Neural progenitor cell (in vitro differentiated cells): ENCODE measurements around the gene VPS50. TPM values are rescaled to one million over a fixed set of nuclear protein-coding genes. Genes with fewer than 3 reads are reported as not detected.

ENCODE experiments used
- DNase-seq: peaks from one replicate; pipeline ENCODE4 v3.0.0-alpha.2; 2016; ENCODE audit warnings: low spot score
- H2AFZ ChIP-seq: fragments of 200-600 bp; sonication (generic); replicated peaks from 2 replicates; pipeline ENCODE4 v1.6.1; 2016; ENCODE audit warnings: antibody characterized with exemption
- H3F3A ChIP-seq: fragments of 200-600 bp; sonication (generic); 2 replicates; pipeline ENCODE4 v1.6.1; 2016; ENCODE audit warnings: antibody characterized with exemption, low read depth
- H3K27ac ChIP-seq: fragments of 200-600 bp; sonication (generic); 2 replicates; pipeline ENCODE4 v1.5.1; 2016; ENCODE audit warnings: mild to moderate bottlenecking
- H3K27me3 ChIP-seq: fragments of 200-600 bp; sonication (generic); 2 replicates; pipeline ENCODE4 v1.6.1; 2016; ENCODE audit warnings: mild to moderate bottlenecking, moderate library complexity
- H3K36me3 ChIP-seq: fragments of 200-600 bp; sonication (generic); 2 replicates; pipeline ENCODE4 v1.5.1; 2016
- H3K4me1 ChIP-seq: fragments of 200-600 bp; sonication (generic); 2 replicates; pipeline ENCODE4 v1.6.1; 2016; ENCODE audit warnings: mixed run types
- H3K4me2 ChIP-seq: fragments of 200-600 bp; sonication (generic); 2 replicates; pipeline ENCODE4 v1.6.1; 2016
- H3K4me3 ChIP-seq: fragments of 200-600 bp; sonication (generic); 2 replicates; pipeline ENCODE4 v1.5.1; 2016
- H3K79me2 ChIP-seq: fragments of 200-600 bp; sonication (generic); 2 replicates; pipeline ENCODE4 v1.6.1; 2016; ENCODE audit warnings: low read depth
- H3K9ac ChIP-seq: fragments of 200-600 bp; sonication (generic); 2 replicates; pipeline ENCODE4 v1.6.1; 2016
- H3K9me3 ChIP-seq: fragments of 200-600 bp; sonication (generic); 2 replicates; pipeline ENCODE4 v1.5.1; 2016; ENCODE audit warnings: low read depth
- H4K20me1 ChIP-seq: fragments of 200-600 bp; sonication (generic); 2 replicates; pipeline ENCODE4 v1.6.1; 2016; ENCODE audit warnings: low read depth
- H3K27ac Mint-ChIP-seq: 3 replicates; pipeline ENCODE4 v1.8.0; 2021; ENCODE audit warnings: mixed read lengths
- H3K27me3 Mint-ChIP-seq: 2 replicates; pipeline ENCODE4 v1.8.0; 2022; ENCODE audit warnings: low read depth, mild to moderate bottlenecking, inconsistent platforms, moderate library complexity, mixed read lengths; ENCODE audit not compliant: insufficient read depth
- H3K36me3 Mint-ChIP-seq: 3 replicates; pipeline ENCODE4 v1.8.0; 2021; ENCODE audit warnings: mixed read lengths
- H3K4me1 Mint-ChIP-seq: 3 replicates; pipeline ENCODE4 v1.8.0; 2021; ENCODE audit warnings: mixed read lengths
- H3K4me3 Mint-ChIP-seq: 3 replicates; pipeline ENCODE4 v1.8.0; 2021; ENCODE audit warnings: mild to moderate bottlenecking, moderate library complexity, mixed read lengths
- H3K9me3 Mint-ChIP-seq: 3 replicates; pipeline ENCODE4 v1.8.0; 2020; ENCODE audit warnings: mixed read lengths
- EZH2 ChIP-seq: fragments of 200-600 bp; sonication (generic); IDR thresholded peaks from 2 replicates; pipeline ENCODE4 v1.6.1; 2017; ENCODE audit warnings: antibody characterized with exemption, mild to moderate bottlenecking, moderate library complexity
- EZH2phosphoT487 ChIP-seq: fragments of 200-600 bp; sonication (generic); IDR thresholded peaks from 2 replicates; pipeline ENCODE4 v1.6.1; 2017; ENCODE audit warnings: antibody characterized with exemption
- total RNA-seq: library from RNA; depleted of rRNA; stranded (reverse); fragments of >200 nt; gene quantifications from 2 replicates; pipeline ENCODE4 v1.2.3, GENCODE V29; 2015; ENCODE audit warnings: low replicate concordance
- TF ChIP-seq, protein P1 (sequence below): fragments of 200-600 bp; sonication (generic); IDR thresholded peaks from 2 replicates; pipeline ENCODE4 v1.5.1; 2017; ENCODE audit warnings: antibody characterized with exemption, mild to moderate bottlenecking

VPS50 gene
- total RNA-seq, 1 donor from 2014 or later: 26.5 TPM

DNA sequence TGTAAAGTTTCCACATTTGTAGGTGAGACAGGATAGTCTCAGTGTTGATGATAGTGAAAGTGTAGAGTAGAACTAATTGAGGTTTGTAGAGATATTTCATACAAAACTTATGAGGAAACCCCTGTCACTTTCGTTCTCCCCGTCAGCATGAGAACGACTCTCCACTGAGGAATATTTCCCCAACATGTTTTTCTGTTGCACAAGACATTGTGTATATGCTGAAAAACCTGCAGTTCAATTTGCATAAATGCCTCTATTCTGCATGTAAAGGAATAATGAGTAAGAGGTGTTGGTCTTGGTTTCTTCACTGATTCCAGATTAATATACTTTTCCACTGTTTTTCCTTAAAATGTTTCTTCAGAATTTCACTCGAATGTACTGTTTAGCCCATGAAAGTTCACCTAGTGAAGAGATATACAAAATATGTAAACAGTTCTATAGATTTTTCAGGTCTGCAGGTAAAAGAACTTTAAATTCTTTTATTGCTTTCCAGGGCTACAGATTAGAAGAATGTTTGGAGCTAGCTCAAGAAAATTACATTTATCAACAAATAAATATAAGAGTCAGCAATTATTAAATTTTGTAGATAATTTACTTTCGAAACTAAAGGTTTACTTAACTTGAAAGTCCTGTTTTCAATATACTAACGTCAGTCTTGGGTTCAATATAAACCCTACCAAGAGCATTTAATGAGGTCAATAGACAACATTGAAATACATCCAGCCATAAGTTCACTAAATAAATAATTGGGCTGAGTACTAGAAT, 43.1 kb upstream of the VPS50 start:
- H3K4me2 ChIP-seq: no peak overlapping the region
- H3K9ac ChIP-seq: no peak overlapping the region
- Mint-ChIP-seq H3K4me3 (no peak overlapping the region), H3K27me3 (no peaks in the 10 kb centered on the region), H3K9me3 (no peaks in the 10 kb centered on the region), H3K36me3 (no peaks in the 10 kb centered on the region), H3K4me1 (no peaks in the 10 kb centered on the region), H3K27ac (no peak overlapping the region)
- H3K27me3 ChIP-seq: peaks cover 100% of the 10 kb centered on the region
- H3F3A ChIP-seq: no peaks in the 10 kb centered on the region
- H3K4me1 ChIP-seq: no peaks in the 10 kb centered on the region
- H3K27ac ChIP-seq: no peak overlapping the region
- H3K36me3 ChIP-seq: no peaks in the 10 kb centered on the region
- DNase-seq: no peak
- TF ChIP-seq EZH2phosphoT487 (no peak), EZH2 (no peak)
- TF ChIP-seq, protein P1, sequence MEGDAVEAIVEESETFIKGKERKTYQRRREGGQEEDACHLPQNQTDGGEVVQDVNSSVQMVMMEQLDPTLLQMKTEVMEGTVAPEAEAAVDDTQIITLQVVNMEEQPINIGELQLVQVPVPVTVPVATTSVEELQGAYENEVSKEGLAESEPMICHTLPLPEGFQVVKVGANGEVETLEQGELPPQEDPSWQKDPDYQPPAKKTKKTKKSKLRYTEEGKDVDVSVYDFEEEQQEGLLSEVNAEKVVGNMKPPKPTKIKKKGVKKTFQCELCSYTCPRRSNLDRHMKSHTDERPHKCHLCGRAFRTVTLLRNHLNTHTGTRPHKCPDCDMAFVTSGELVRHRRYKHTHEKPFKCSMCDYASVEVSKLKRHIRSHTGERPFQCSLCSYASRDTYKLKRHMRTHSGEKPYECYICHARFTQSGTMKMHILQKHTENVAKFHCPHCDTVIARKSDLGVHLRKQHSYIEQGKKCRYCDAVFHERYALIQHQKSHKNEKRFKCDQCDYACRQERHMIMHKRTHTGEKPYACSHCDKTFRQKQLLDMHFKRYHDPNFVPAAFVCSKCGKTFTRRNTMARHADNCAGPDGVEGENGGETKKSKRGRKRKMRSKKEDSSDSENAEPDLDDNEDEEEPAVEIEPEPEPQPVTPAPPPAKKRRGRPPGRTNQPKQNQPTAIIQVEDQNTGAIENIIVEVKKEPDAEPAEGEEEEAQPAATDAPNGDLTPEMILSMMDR: no peak
- no peaks in the 10 kb centered on the region for H3K9me3 ChIP-seq
- H3K79me2 ChIP-seq: no peaks in the 10 kb centered on the region
- no peaks in the 10 kb centered on the region for H4K20me1 ChIP-seq
- no peak overlapping the region for H2AFZ ChIP-seq
- no peak overlapping the region for H3K4me3 ChIP-seq

- Histone ChIP-seq H3K79me2 (no peaks in the 10 kb centered on the region), H3F3A (no peaks in the 10 kb centered on the region), H3K4me3 (no peak overlapping the region), H3K9ac (no peak overlapping the region), H3K27ac (no peak overlapping the region), H3K36me3 (no peaks in the 10 kb centered on the region), H3K4me1 (no peaks in the 10 kb centered on the region), H2AFZ (no peak overlapping the region), H3K4me2 (no peak overlapping the region), H3K9me3 (no peaks in the 10 kb centered on the region), H4K20me1 (no peaks in the 10 kb centered on the region), H3K27me3 (peaks cover 74% of the 10 kb centered on the region)
- H3K27me3 Mint-ChIP-seq: no peaks in the 10 kb centered on the region
- TF ChIP-seq, protein P1: no peak
- TF ChIP-seq EZH2phosphoT487 (no peak), EZH2 (no peak)
- DNase-seq: no peak
- H3K9me3 Mint-ChIP-seq: no peaks in the 10 kb centered on the region
- no peaks in the 10 kb centered on the region for H3K36me3 Mint-ChIP-seq
- no peak overlapping the region for H3K27ac Mint-ChIP-seq
- H3K4me1 Mint-ChIP-seq: no peaks in the 10 kb centered on the region
- H3K4me3 Mint-ChIP-seq: no peak overlapping the region
These were observed 37.8 kb upstream of the VPS50 start for GRCh38 chr7:93194386-93194785.

DNA sequence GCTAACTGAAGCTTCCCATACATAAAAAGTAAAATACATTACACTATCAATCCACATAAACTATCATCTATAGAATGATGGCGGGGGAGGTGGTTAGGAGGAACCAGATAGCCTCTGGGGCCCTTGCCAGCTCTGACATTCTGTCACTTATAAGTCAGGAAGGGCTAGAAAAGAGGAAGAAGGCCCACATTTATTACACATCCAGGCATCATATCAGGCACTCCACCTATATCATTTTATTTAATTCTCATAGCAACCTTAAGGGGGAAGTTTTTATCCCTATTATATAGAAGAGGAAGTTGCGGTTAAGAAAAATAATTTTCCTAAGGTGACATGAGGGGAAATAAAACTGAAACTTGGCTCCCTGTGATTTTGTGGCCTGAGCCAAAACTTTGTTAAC, 35.8 kb upstream of the VPS50 start:
- Histone ChIP-seq H3K27me3 (peaks cover 74% of the 10 kb centered on the region), H3K36me3 (no peaks in the 10 kb centered on the region), H2AFZ (no peak overlapping the region), H3K9ac (no peak overlapping the region), H3K9me3 (no peaks in the 10 kb centered on the region), H3K79me2 (no peaks in the 10 kb centered on the region), H3K4me1 (no peaks in the 10 kb centered on the region), H4K20me1 (no peaks in the 10 kb centered on the region), H3K4me3 (no peak overlapping the region), H3F3A (no peaks in the 10 kb centered on the region), H3K4me2 (no peak overlapping the region), H3K27ac (no peak overlapping the region)
- Mint-ChIP-seq H3K36me3 (no peaks in the 10 kb centered on the region), H3K4me1 (no peaks in the 10 kb centered on the region), H3K27ac (no peak overlapping the region), H3K4me3 (no peak overlapping the region), H3K27me3 (no peaks in the 10 kb centered on the region), H3K9me3 (no peaks in the 10 kb centered on the region)
- TF ChIP-seq, protein P1: no peak
- no peak for TF ChIP-seq EZH2phosphoT487
- no peak for TF ChIP-seq EZH2
- DNase-seq: no peak
